ENCODE results near the gene CROCC2. TPM values are rescaled to one million over a fixed set of nuclear protein-coding genes. Genes with fewer than 3 reads are reported as not detected.

Gene CROCC2
- total and polyA plus RNA-seq, 2 of the 13 experiments (the other 11 are each of a cell fraction or from before 2014, with no cell fraction given), result not detected

DNA sequence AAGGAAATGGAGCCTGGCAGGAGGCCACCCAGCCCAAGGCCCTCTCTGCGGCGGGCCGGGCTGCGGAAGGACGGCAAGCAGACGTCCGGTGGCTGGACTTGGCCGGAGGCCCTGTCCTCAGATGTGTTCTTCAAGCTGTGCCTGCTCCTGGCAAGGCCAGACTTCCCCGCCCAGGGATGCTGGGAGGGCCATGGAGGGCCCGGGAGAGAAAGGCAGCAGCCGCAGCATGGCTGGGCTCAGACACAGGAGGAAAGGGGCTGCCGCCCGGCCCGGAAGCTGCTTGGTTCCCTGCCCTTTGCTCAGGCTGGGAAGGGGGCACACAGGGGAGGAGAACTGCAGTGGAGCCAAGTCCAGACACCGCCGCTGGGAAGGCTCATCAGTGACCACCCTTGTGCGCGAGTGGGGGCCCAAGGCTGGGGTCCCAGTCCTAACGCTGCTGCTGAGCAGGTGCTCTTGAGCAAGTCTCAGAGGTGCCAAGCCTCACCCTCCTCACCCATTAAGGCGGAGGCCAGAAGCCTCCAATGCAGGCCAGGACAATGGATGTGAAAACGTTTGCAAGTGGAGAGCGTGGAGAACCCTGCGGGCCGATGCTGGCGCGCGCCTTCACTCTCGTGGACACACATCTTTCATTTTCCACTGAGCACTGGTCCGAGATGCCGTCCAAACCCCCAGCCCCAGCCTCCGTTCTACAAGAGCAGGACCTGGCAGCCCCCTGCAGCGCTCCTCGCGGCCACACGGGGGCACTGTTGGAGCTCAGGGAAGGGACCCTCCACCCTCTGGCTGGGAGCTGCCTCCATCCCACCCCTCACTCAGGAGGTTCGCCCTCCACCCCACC is 7.9 kb downstream of the CROCC2 start:
- Histone ChIP-seq H2AFZ (ENCODE audit: low read length) (peak overlapping the region; percentile 32), H3K9ac (ENCODE audit: insufficient read depth, low read depth, low read length) (peak overlapping the region; percentile 24; the same call in 1 of the 2 replicates), H3K27me3 (ENCODE audit: control insufficient read depth in 1 of 2, insufficient read depth in 2 of 2, low read length in 2 of 2) (peaks cover 8 to 74% of the 10 kb centered on the region in 2 experiments; a peak in 4 of 5 replicates), H3K4me2 (ENCODE audit: low read depth, low read length) (peak overlapping the region; percentile 81), H3K79me2 (ENCODE audit: insufficient read depth, low read length) (no peaks in the 10 kb centered on the region), H4K20me1 (ENCODE audit: insufficient read depth, low read length) (no peaks in the 10 kb centered on the region), H3K4me1 (ENCODE audit: insufficient read depth, low read length) (peaks cover 40% of the 10 kb centered on the region), H3K4me3 (replicated peaks in 1 of 3; ENCODE audit: insufficient read depth in 1 of 3, low read depth in 2 of 3, low read length in 3 of 3) (peak overlapping the region in 2 of 3 experiments; percentile 25 to 68; a peak in 3 of 6 replicates), H3K27ac (ENCODE audit: extremely low read length, insufficient read depth, low read length) (no peak overlapping the region), H3K9me3 (ENCODE audit: low read length) (no peaks in the 10 kb centered on the region), H3K36me3 (replicated peaks in 1 of 2; ENCODE audit: control insufficient read depth in 1 of 2, insufficient read depth in 2 of 2, low read length in 2 of 2) (no peaks in the 10 kb centered on the region)
- WGBS (ENCODE audit: low lambda C conversion rate), result 7% methylated on average over 28 of the region's 36 CpGs
- no TSS peak for BruUV-seq (replicated peaks)
- in situ Hi-C loops (cut with HindIII; ENCODE audit: extremely low pct_ligation_motif_present, low pct_unique_long_range_greater_than_20kb) (no loop called here), intact Hi-C loops (cut with micrococcal nuclease; ENCODE audit: unreplicated experiment) (loop anchor here (1.0 to 2.0 kb wide), 2 partner anchors 57 to 75 kb away; no protein-coding TSS in a partner anchor)
- CTCF ChIA-PET (ENCODE audit: low intra/inter-chr PET ratio, low total read pairs), result interaction anchor here (1.5 to 3.0 kb wide), 4 partner anchors 57 to 77 kb away, joined by 4 to 25 read pairs (median 18); no protein-coding TSS in a partner anchor
- ATAC-seq (peak; percentile 75), FAIRE-seq (peak; percentile 46), DNase-seq (ENCODE audit: low spot score) (peak; percentile 43)
- POLR2A ChIA-PET, result interaction anchor here (0.8 to 3.0 kb wide), 7 partner anchors 19 to 78 kb away, joined by 3 to 16 read pairs (median 7); partner anchors contain the start of genes AGXT and MAB21L4
- TF ChIP-seq ZNF484 (CRISPR knock-in tag; IDR thresholded peaks at IDR 0.05; ENCODE audit: borderline replicate concordance, low read depth), result no peak
- no peak for TF ChIP-seq ISX (CRISPR knock-in tag; conservative IDR thresholded peaks at IDR 0.05)
- TF ChIP-seq RARA (CRISPR knock-in tag; IDR thresholded peaks at IDR 0.05), result 0 out of 2 replicates have a peak, but pooled peaks have one; percentile 8
- no peak for TF ChIP-seq ZNF446 (CRISPR knock-in tag; IDR thresholded peaks at IDR 0.05)
- TF ChIP-seq KLF6 (CRISPR knock-in tag; IDR thresholded peaks at IDR 0.05), result no peak
- peak; percentile 33; the same call in 1 of the 2 replicates for TF ChIP-seq ZNF501 (CRISPR knock-in tag; IDR thresholded peaks at IDR 0.05)
- TF ChIP-seq SALL2 (CRISPR knock-in tag; IDR thresholded peaks at IDR 0.05), result no peak
- TF ChIP-seq, protein P1, sequence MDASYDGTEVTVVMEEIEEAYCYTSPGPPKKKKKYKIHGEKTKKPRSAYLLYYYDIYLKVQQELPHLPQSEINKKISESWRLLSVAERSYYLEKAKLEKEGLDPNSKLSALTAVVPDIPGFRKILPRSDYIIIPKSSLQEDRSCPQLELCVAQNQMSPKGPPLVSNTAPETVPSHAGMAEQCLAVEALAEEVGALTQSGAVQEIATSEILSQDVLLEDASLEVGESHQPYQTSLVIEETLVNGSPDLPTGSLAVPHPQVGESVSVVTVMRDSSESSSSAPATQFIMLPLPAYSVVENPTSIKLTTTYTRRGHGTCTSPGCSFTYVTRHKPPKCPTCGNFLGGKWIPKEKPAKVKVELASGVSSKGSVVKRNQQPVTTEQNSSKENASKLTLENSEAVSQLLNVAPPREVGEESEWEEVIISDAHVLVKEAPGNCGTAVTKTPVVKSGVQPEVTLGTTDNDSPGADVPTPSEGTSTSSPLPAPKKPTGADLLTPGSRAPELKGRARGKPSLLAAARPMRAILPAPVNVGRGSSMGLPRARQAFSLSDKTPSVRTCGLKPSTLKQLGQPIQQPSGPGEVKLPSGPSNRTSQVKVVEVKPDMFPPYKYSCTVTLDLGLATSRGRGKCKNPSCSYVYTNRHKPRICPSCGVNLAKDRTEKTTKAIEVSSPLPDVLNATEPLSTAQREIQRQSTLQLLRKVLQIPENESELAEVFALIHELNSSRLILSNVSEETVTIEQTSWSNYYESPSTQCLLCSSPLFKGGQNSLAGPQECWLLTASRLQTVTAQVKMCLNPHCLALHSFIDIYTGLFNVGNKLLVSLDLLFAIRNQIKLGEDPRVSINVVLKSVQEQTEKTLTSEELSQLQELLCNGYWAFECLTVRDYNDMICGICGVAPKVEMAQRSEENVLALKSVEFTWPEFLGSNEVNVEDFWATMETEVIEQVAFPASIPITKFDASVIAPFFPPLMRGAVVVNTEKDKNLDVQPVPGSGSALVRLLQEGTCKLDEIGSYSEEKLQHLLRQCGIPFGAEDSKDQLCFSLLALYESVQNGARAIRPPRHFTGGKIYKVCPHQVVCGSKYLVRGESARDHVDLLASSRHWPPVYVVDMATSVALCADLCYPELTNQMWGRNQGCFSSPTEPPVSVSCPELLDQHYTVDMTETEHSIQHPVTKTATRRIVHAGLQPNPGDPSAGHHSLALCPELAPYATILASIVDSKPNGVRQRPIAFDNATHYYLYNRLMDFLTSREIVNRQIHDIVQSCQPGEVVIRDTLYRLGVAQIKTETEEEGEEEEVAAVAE (CRISPR knock-in tag; IDR thresholded peaks at IDR 0.05; ENCODE audit: borderline replicate concordance), result no peak
- TF ChIP-seq FOXM1 (CRISPR knock-in tag; IDR thresholded peaks at IDR 0.05), result no peak
- no peak for TF ChIP-seq ZNF430 (CRISPR knock-in tag; IDR thresholded peaks at IDR 0.05)
- no peak for TF ChIP-seq ZFP90 (CRISPR knock-in tag; IDR thresholded peaks at IDR 0.05; ENCODE audit: borderline replicate concordance)
- TF ChIP-seq SP5 (CRISPR knock-in tag; IDR thresholded peaks at IDR 0.05; ENCODE audit: borderline replicate concordance, low read depth), result no peak
- TF ChIP-seq, protein P2, sequence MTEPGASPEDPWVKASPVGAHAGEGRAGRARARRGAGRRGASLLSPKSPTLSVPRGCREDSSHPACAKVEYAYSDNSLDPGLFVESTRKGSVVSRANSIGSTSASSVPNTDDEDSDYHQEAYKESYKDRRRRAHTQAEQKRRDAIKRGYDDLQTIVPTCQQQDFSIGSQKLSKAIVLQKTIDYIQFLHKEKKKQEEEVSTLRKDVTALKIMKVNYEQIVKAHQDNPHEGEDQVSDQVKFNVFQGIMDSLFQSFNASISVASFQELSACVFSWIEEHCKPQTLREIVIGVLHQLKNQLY (CRISPR knock-in tag; IDR thresholded peaks at IDR 0.05), result 0 out of 2 replicates have a peak, but pooled peaks have one; percentile 20
- TF ChIP-seq ZNF232 (CRISPR knock-in tag; IDR thresholded peaks at IDR 0.05; ENCODE audit: borderline replicate concordance), result 0 out of 2 replicates have a peak, but pooled peaks have one; percentile 42
- no peak for TF ChIP-seq DMAP1 (CRISPR knock-in tag; IDR thresholded peaks at IDR 0.05)
- TF ChIP-seq NBN (conservative IDR thresholded peaks at IDR 0.05), result no peak
- peak; percentile 52; the same call in 1 of the 2 replicates for TF ChIP-seq ZBTB38 (CRISPR knock-in tag; IDR thresholded peaks at IDR 0.05)
- no peak for TF ChIP-seq JARID2 (CRISPR knock-in tag; IDR thresholded peaks at IDR 0.05; ENCODE audit: insufficient replicate concordance)
- no peak for TF ChIP-seq MYNN (CRISPR knock-in tag; IDR thresholded peaks at IDR 0.05; ENCODE audit: low read depth)
- peak; percentile 95 for TF ChIP-seq ZBTB7A (CRISPR knock-in tag; IDR thresholded peaks at IDR 0.05)
- no peak for TF ChIP-seq ZNF34 (CRISPR knock-in tag; IDR thresholded peaks at IDR 0.05; ENCODE audit: borderline replicate concordance)

Data from HepG2 (cell line).